PC-3 (cell line): Measurements from ENCODE around the gene TESK2. TPM values are rescaled to one million over a fixed set of nuclear protein-coding genes. Genes with fewer than 3 reads are reported as not detected.

ENCODE experiments used
- ATAC-seq: fragments of 200-7000 bp; cut with Tn5 transposase; 2 replicates; pipeline ENCODE4 v1.9.1; 2020; ENCODE audit warnings: mild to moderate bottlenecking, moderate library complexity
- BruUV-seq: library from RNA; stranded (reverse); fragments of 400-500 nt; replicated peaks from 2 replicates; lab custom pipeline; 2021; lab: Mats Ljungman, UMichigan
- CTCF ChIA-PET: fragments of 300-600 bp; sonication (Branson Sonifier 250); formaldehyde crosslinking; loops from one replicate; lab custom pipeline; 2022; ENCODE audit warnings: antibody characterized with exemption; lab: Charles Lee
- POLR2A ChIA-PET: fragments of 300-600 bp; sonication (Branson Sonifier 250); formaldehyde crosslinking; loops from one replicate; lab custom pipeline; 2022; ENCODE audit warnings: antibody characterized with exemption; ENCODE audit not compliant: unreplicated experiment; lab: Charles Lee
- DNase-seq: peaks from one replicate; pipeline ENCODE4 v3.0.0-alpha.2; 2015
- H2AFZ ChIP-seq: fragments of 300-600 bp; sonication (generic); 2 replicates; pipeline ENCODE4 v1.6.0; 2016; ENCODE audit warnings: antibody characterized with exemption, low read length
- H3F3A ChIP-seq: fragments of 300-600 bp; sonication (generic); one replicate; pipeline ENCODE4 v1.6.0; 2017; ENCODE audit warnings: antibody characterized with exemption, low read length, control low read depth, mild to moderate bottlenecking; ENCODE audit not compliant: unreplicated experiment
- H3K27ac ChIP-seq: fragments of 300-600 bp; sonication (generic); 2 replicates; pipeline ENCODE4 v1.5.1; 2016; ENCODE audit warnings: mild to moderate bottlenecking, low read length
- H3K27me3 ChIP-seq: fragments of 300-600 bp; sonication (generic); 2 replicates; pipeline ENCODE4 v1.6.1; 2016; ENCODE audit warnings: low read length, mixed read lengths
- H3K36me3 ChIP-seq: fragments of 300-600 bp; sonication (generic); 2 replicates; pipeline ENCODE4 v1.6.1; 2016; ENCODE audit warnings: low read depth, mixed run types, low read length, mixed read lengths
- H3K4me1 ChIP-seq: fragments of 300-600 bp; sonication (generic); 2 replicates; pipeline ENCODE4 v1.5.1; 2016; ENCODE audit warnings: low read length; ENCODE audit not compliant: insufficient read depth
- H3K4me2 ChIP-seq: fragments of 300-600 bp; sonication (generic); 2 replicates; pipeline ENCODE4 v1.6.0; 2016; ENCODE audit warnings: low read length
- H3K4me3 ChIP-seq: fragments of 300-600 bp; sonication (generic); 2 replicates; pipeline ENCODE4 v1.5.1; 2016; ENCODE audit warnings: mild to moderate bottlenecking, low read length, mixed read lengths
- H3K79me2 ChIP-seq: fragments of 300-600 bp; sonication (generic); 2 replicates; pipeline ENCODE4 v1.6.1; 2017; ENCODE audit warnings: low read length, mixed read lengths
- H3K9ac ChIP-seq: fragments of 300-600 bp; sonication (generic); 2 replicates; pipeline ENCODE4 v1.6.0; 2016; ENCODE audit warnings: mild to moderate bottlenecking, low read length
- H3K9me2 ChIP-seq: fragments of 300-600 bp; sonication (generic); replicated peaks from 2 replicates; pipeline ENCODE4 v1.6.1; 2016; ENCODE audit warnings: mixed run types, low read length, mixed read lengths
- H3K9me3 ChIP-seq: fragments of 300-600 bp; sonication (generic); 2 replicates; pipeline ENCODE4 v1.6.1; 2016; ENCODE audit warnings: low read length, mixed read lengths
- H4K20me1 ChIP-seq: fragments of 300-600 bp; sonication (generic); 2 replicates; pipeline ENCODE4 v1.6.1; 2016; ENCODE audit warnings: low read length, mixed read lengths
- CTCF ChIP-seq: fragments of 300-600 bp; sonication (generic); conservative IDR thresholded peaks from 2 replicates; pipeline ENCODE4 v1.5.1; 2017; ENCODE audit warnings: antibody characterized with exemption, low read depth, mild to moderate bottlenecking, low read length
- EZH2 ChIP-seq: fragments of 300-600 bp; sonication (generic); IDR thresholded peaks from one replicate; pipeline ENCODE4 v1.6.1; 2017; ENCODE audit warnings: antibody characterized with exemption, mild to moderate bottlenecking, low read length; ENCODE audit not compliant: unreplicated experiment
- EZH2phosphoT487 ChIP-seq: fragments of 300-600 bp; sonication (generic); IDR thresholded peaks from 2 replicates; pipeline ENCODE4 v1.6.1; 2018; ENCODE audit warnings: mild to moderate bottlenecking, antibody characterized with exemption, low read length, borderline replicate concordance
- intact Hi-C: fragments of 100-400 bp; cut with micrococcal nuclease; formaldehyde crosslinking; loops from 2 replicates; pipeline ENCODE4 v1.9.0; 2023
- total RNA-seq: library from RNA; depleted of rRNA; stranded (reverse); fragments of >200 nt; gene quantifications from 2 replicates; pipeline ENCODE4 v1.2.3, GENCODE V29; 2014

TESK2 gene
- total RNA-seq, 1 experiment from 2014 or later = 6.0 TPM

- Histone ChIP-seq H3K27ac (no peak overlapping the region), H3K4me3 (no peak overlapping the region), H3K9me3 (no peaks in the 10 kb centered on the region), H3K9me2 (no peaks in the 10 kb centered on the region), H3K4me1 (peaks cover 15% of the 10 kb centered on the region), H4K20me1 (0 out of 2 replicates have a peak, but pooled peaks cover 3% of the 10 kb centered on the region), H3K79me2 (peaks cover 10% of the 10 kb centered on the region), H3K9ac (no peak overlapping the region), H3K27me3 (no peaks in the 10 kb centered on the region), H3K4me2 (no peak overlapping the region), H2AFZ (no peak overlapping the region), H3K36me3 (0 out of 2 replicates have a peak, but pooled peaks cover 1% of the 10 kb centered on the region), H3F3A (no peaks in the 10 kb centered on the region)
- no peak for ATAC-seq
- DNase-seq = no peak
- intact Hi-C loops = no loop called here
- CTCF ChIA-PET = no interaction called here
- no peak for TF ChIP-seq EZH2phosphoT487
- no TSS peak for BruUV-seq
- POLR2A ChIA-PET = no interaction called here
Measured at GRCh38 chr1:45503462-45504360, 12.7 kb upstream of the TESK2 start.

- H3K4me3 ChIP-seq = no peak overlapping the region
- peaks cover 16% of the 10 kb centered on the region for H3K4me1 ChIP-seq
- no peak overlapping the region for H3K9ac ChIP-seq
- DNase-seq = no peak
- H3K4me2 ChIP-seq = 0 out of 2 replicates have a peak overlapping the region, but pooled peaks have one; percentile 99
- intact Hi-C loops = no loop called here
- H4K20me1 ChIP-seq = no peaks in the 10 kb centered on the region
- no peak overlapping the region for H2AFZ ChIP-seq
- H3K27ac ChIP-seq = no peak overlapping the region
- no peaks in the 10 kb centered on the region for H3K27me3 ChIP-seq
- ChIA-PET CTCF (no interaction called here), POLR2A (interaction anchor here (0.6 kb wide), 1 partner anchor 121 kb away, joined by 4 read pairs; no protein-coding TSS in a partner anchor)
- H3F3A ChIP-seq = no peaks in the 10 kb centered on the region
- TF ChIP-seq CTCF (no peak), EZH2 (no peak), EZH2phosphoT487 (no peak)
- H3K36me3 ChIP-seq = no peaks in the 10 kb centered on the region
- ATAC-seq = no peak
- no TSS peak for BruUV-seq
- peaks cover 10% of the 10 kb centered on the region for H3K79me2 ChIP-seq
- no peaks in the 10 kb centered on the region for H3K9me2 ChIP-seq
- H3K9me3 ChIP-seq = no peaks in the 10 kb centered on the region
Measured at GRCh38 chr1:45501505-45501859, 10.5 kb upstream of the TESK2 start.

- no peaks in the 10 kb centered on the region for H3K27me3 ChIP-seq
- TF ChIP-seq EZH2phosphoT487 = no peak
- TF ChIP-seq EZH2 = no peak
- TF ChIP-seq CTCF = no peak
- peak overlapping the region; percentile 99 for H3K4me2 ChIP-seq
- H3K36me3 ChIP-seq = no peaks in the 10 kb centered on the region
- intact Hi-C loops = no loop called here
- H3F3A ChIP-seq = no peaks in the 10 kb centered on the region
- POLR2A ChIA-PET = interaction anchor here (0.6 kb wide), 1 partner anchor 160 kb away, joined by 3 read pairs; the partner anchor contains the start of gene TOE1
- H3K4me1 ChIP-seq = peaks cover 16% of the 10 kb centered on the region
- DNase-seq (no peak), ATAC-seq (no peak)
- no peaks in the 10 kb centered on the region for H4K20me1 ChIP-seq
- no peaks in the 10 kb centered on the region for H3K9me2 ChIP-seq
- H3K9ac ChIP-seq = peak overlapping the region; percentile 64
- H2AFZ ChIP-seq = peak overlapping the region; percentile 87
- H3K9me3 ChIP-seq = no peaks in the 10 kb centered on the region
- peaks cover 10% of the 10 kb centered on the region for H3K79me2 ChIP-seq
- CTCF ChIA-PET = no interaction called here
- H3K27ac ChIP-seq = no peak overlapping the region
- BruUV-seq = TSS peak; percentile 73
- peak overlapping the region; percentile 80 for H3K4me3 ChIP-seq
Measured at GRCh38 chr1:45499415-45499769, 8.4 kb upstream of the TESK2 start.
